Measurements from ENCODE around the gene UBE2S.

The UBE2S gene

DNA sequence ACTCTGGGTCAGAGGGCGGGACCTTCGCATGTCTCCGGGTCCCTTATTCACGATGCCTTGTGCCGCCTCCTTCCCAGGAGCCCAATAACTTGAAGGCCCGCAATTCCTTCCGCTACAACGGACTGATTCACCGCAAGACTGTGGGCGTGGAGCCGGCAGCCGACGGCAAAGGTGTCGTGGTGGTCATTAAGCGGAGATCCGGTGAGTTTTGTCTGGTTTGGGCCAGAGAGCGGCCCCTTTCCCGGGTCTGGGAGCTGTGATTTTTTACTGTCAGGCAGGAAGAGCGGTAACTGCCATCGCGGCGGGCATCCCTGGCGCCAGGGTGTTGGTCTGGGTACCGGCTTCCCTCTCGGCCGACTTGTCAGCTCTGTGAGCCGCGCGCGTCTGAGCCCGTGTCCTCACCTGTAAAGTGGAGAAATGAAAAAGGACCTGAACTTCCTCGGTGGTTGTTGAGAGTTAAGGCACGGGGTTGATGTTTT is 21.1 kb downstream of the UBE2S start:
- TF ChIP-seq EZH2 (IDR thresholded peaks at IDR 0.05; ENCODE audit: borderline replicate concordance, low read depth, low read length, severe bottlenecking), result no peak
- TF ChIP-seq, protein P1, sequence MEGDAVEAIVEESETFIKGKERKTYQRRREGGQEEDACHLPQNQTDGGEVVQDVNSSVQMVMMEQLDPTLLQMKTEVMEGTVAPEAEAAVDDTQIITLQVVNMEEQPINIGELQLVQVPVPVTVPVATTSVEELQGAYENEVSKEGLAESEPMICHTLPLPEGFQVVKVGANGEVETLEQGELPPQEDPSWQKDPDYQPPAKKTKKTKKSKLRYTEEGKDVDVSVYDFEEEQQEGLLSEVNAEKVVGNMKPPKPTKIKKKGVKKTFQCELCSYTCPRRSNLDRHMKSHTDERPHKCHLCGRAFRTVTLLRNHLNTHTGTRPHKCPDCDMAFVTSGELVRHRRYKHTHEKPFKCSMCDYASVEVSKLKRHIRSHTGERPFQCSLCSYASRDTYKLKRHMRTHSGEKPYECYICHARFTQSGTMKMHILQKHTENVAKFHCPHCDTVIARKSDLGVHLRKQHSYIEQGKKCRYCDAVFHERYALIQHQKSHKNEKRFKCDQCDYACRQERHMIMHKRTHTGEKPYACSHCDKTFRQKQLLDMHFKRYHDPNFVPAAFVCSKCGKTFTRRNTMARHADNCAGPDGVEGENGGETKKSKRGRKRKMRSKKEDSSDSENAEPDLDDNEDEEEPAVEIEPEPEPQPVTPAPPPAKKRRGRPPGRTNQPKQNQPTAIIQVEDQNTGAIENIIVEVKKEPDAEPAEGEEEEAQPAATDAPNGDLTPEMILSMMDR (IDR thresholded peaks at IDR 0.05; ENCODE audit: borderline replicate concordance, extremely low read depth, low read length, poor library complexity, severe bottlenecking), result no peak
- no peak for ATAC-seq (ENCODE audit: insufficient read depth, low read depth)
- Histone ChIP-seq H3K4me2 (ENCODE audit: insufficient read depth, low read length) (peak overlapping the region; percentile 98), H3K27me3 (ENCODE audit: insufficient read depth, low read length, poor library complexity) (no peaks in the 10 kb centered on the region), H3K4me1 (ENCODE audit: insufficient read depth, low read length) (peaks cover 60% of the 10 kb centered on the region), H3K9me3 (ENCODE audit: insufficient read depth, low read length, severe bottlenecking) (no peaks in the 10 kb centered on the region), H3K9ac (ENCODE audit: low read depth, low read length) (peak overlapping the region; percentile 82), H3K4me3 (ENCODE audit: low read depth in 1 of 2, low read length in 2 of 2) (peak overlapping the region; percentile 45 to 69), H3K36me3 (ENCODE audit: insufficient read depth, low read length) (peaks cover 48% of the 10 kb centered on the region), H4K20me1 (ENCODE audit: insufficient read depth, low read length) (peaks cover 57% of the 10 kb centered on the region), H3K79me2 (ENCODE audit: insufficient read depth, low read length) (peaks cover 75% of the 10 kb centered on the region), H3K27ac (ENCODE audit: low read length) (peak overlapping the region; percentile 81), H2AFZ (ENCODE audit: low read depth, low read length) (no peak overlapping the region)
- no peak for DNase-seq

DNA sequence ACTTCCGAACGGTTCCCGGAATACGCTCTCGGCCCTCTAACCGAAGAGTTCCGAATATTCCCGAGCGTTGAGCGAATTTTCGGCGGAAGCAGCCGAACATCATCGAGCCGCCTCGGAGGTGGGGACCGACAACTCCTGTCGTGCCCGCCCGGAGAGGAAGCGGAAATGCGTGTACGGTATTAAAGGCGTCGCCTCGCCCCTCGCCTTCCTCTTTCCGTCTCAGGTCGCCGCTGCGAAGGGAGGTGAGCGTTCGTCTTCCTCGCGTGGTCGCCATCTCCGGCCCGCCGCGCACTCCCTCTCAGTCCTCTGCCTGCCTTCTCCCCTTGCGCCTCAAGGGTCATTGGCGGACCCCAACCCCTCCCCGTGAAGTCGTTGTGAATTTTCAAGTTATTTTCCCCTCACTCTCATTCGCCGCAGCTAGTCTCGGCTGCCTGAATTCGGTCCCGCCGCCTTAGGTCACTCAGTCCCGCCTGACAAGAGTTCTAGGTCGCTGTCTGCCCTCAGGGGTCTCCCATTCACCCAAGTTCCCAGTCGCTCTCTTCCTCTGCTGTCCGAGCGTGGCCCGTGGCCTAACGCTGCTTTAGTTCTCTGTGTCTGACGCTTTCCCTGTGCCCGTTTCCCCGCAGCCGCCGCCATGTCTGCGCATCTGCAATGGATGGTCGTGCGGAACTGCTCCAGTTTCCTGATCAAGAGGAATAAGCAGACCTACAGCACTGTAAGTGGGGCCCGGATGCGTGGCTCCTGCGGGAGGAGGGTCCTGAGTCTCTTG is 21.7 kb downstream of the UBE2S start, which contains the start of gene RPL28:
TSS of gene RPL28 (plus strand) at position 209 of the 769 bp plus-strand sequence. CDS start at position 635, 426 bp downstream.
- H3K36me3 ChIP-seq (ENCODE audit: insufficient read depth, low read length), result peaks cover 48% of the 10 kb centered on the region
- H3K27me3 ChIP-seq (ENCODE audit: insufficient read depth, low read length, poor library complexity), result no peaks in the 10 kb centered on the region
- ATAC-seq (ENCODE audit: insufficient read depth, low read depth), result peak; percentile 71
- peak; percentile 99 for DNase-seq
- peak within 1 kb of the TSS; percentile 81 for H2AFZ ChIP-seq (ENCODE audit: low read depth, low read length)
- no peaks in the 10 kb centered on the region for H3K9me3 ChIP-seq (ENCODE audit: insufficient read depth, low read length, severe bottlenecking)
- no peak for TF ChIP-seq EZH2 (IDR thresholded peaks at IDR 0.05; ENCODE audit: borderline replicate concordance, low read depth, low read length, severe bottlenecking)
- TF ChIP-seq, protein P1 (IDR thresholded peaks at IDR 0.05; ENCODE audit: borderline replicate concordance, extremely low read depth, low read length, poor library complexity, severe bottlenecking), result no peak
- peaks cover 51% of the 10 kb centered on the region for H4K20me1 ChIP-seq (ENCODE audit: insufficient read depth, low read length)
- H3K4me2 ChIP-seq (ENCODE audit: insufficient read depth, low read length), result peak within 1 kb of the TSS; percentile 98
- peak within 1 kb of the TSS; percentile 45 to 69 for H3K4me3 ChIP-seq (ENCODE audit: low read depth in 1 of 2, low read length in 2 of 2)
- peaks cover 63% of the 10 kb centered on the region for H3K4me1 ChIP-seq (ENCODE audit: insufficient read depth, low read length)
- peak within 1 kb of the TSS; percentile 82 for H3K9ac ChIP-seq (ENCODE audit: low read depth, low read length)
- H3K27ac ChIP-seq (ENCODE audit: low read length), result peak within 1 kb of the TSS; percentile 93
- peaks cover 77% of the 10 kb centered on the region for H3K79me2 ChIP-seq (ENCODE audit: insufficient read depth, low read length)

DNA sequence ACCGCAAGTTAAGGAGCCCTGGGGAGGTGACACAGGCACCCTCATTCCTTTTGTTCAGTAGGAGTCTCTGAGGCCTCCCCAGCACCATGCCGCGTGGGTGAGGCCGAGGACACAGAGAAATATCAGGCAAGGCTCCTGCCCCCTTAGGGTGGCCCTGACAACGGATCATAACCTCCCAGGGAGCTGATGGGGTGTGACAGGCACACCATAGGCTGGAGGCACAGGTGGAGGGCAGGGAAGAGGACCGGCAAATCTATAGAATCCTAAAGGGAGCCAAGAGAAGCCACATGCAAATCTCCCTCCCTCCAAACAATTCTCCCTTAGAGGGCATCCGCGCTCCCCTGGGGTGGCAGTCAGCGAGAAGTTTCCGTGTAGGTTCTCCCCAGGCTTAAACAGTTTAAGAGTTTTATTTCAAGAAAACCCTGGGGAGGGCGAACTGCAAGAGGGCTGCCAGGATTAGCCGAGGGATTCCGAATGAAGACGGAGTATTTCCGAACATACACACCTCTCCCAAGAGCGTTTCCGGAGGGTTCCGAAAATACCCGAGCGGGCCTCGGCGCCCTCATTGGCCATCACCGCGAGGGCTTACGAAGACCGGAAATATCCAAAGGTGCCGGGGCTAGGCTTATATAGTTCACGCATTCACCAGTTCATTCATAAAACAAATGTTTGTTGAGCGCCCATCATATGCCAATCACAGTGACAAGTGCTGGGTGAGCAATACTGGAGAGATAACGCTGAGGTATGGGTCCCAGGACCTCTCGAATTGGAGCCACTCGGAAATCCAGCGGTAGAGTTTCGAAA is 22.5 kb downstream of the UBE2S start:
- H3K4me1 ChIP-seq (ENCODE audit: insufficient read depth, low read length), result peaks cover 63% of the 10 kb centered on the region
- no peaks in the 10 kb centered on the region for H3K27me3 ChIP-seq (ENCODE audit: insufficient read depth, low read length, poor library complexity)
- DNase-seq (peak; percentile 97), ATAC-seq (ENCODE audit: insufficient read depth, low read depth) (peak; percentile 82)
- no peak for TF ChIP-seq EZH2 (IDR thresholded peaks at IDR 0.05; ENCODE audit: borderline replicate concordance, low read depth, low read length, severe bottlenecking)
- TF ChIP-seq, protein P1 (IDR thresholded peaks at IDR 0.05; ENCODE audit: borderline replicate concordance, extremely low read depth, low read length, poor library complexity, severe bottlenecking), result no peak
- H4K20me1 ChIP-seq (ENCODE audit: insufficient read depth, low read length), result peaks cover 43% of the 10 kb centered on the region
- peaks cover 42% of the 10 kb centered on the region for H3K36me3 ChIP-seq (ENCODE audit: insufficient read depth, low read length)
- H2AFZ ChIP-seq (ENCODE audit: low read depth, low read length), result peak overlapping the region; percentile 81
- H3K4me2 ChIP-seq (ENCODE audit: insufficient read depth, low read length), result peak overlapping the region; percentile 98
- peaks cover 77% of the 10 kb centered on the region for H3K79me2 ChIP-seq (ENCODE audit: insufficient read depth, low read length)
- peak overlapping the region; percentile 93 for H3K27ac ChIP-seq (ENCODE audit: low read length)
- no peaks in the 10 kb centered on the region for H3K9me3 ChIP-seq (ENCODE audit: insufficient read depth, low read length, severe bottlenecking)
- peak overlapping the region; percentile 82 for H3K9ac ChIP-seq (ENCODE audit: low read depth, low read length)
- H3K4me3 ChIP-seq (ENCODE audit: low read depth in 1 of 2, low read length in 2 of 2), result peak overlapping the region; percentile 43 to 69

All from DND-41 (cell line).